ENCODE data around the gene LYRM2. TPM values are rescaled to one million over a fixed set of nuclear protein-coding genes. Genes with fewer than 3 reads are reported as not detected.

The LYRM2 gene
- total and polyA plus RNA-seq, 9 of the 15 experiments (the other 6 are each of a cell fraction or from before 2014, with no cell fraction given): 13.9 to 115 (median 42.9) TPM

DNA sequence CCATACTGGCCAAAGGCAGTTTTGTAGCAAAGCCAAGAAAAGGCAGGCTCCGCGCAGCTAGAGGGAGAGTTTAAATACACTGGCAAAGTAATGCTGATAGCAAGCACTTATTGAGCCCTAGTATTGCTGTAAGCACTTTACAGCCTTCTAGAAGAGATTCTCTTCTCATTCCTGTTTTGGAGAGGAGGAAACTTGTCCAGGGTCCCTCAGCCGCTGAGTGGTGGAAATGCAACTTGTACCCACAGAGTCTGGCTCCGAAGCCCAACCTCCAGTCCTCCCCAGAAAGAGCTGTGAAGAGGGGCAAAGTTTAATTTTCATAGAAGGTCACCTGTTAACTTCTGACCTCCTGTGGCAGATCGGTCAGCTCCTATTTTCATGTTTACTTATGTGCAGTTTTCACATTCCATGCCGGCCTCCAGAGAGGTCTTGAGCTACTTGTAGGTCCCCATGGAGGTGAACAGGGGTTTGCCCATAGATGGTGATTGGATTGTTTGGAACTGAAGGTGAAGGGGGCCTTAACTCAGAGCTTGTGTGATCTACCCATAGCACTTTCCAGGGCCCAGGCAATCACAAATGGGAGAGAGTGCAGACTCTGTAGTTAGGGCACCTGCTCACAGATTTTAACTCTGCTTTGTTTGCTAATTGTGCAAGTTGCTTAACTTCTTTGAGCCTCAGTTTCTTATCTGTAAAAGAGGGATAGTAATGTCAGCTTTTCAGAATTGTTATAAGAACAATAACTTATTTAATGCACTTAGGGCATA, 70.7 kb downstream of the LYRM2 start:
- no peak for FAIRE-seq
- intact Hi-C loops (cut with micrococcal nuclease) (no loop called here), in situ Hi-C loops (cut with MboI) (no loop called here)
- Histone ChIP-seq H2AFZ (ENCODE audit: low read depth, low read length) (no peak overlapping the region), H3K9ac (ENCODE audit: insufficient read depth in 1 of 2, low read depth in 2 of 2, low read length in 2 of 2) (no peak overlapping the region), H4K20me1 (replicated peaks; ENCODE audit: control insufficient read depth, insufficient read depth, low read length) (no peaks in the 10 kb centered on the region), H3K79me2 (ENCODE audit: control insufficient read depth, insufficient read depth, low read length) (no peaks in the 10 kb centered on the region), H3K4me1 (replicated peaks in 1 of 2; ENCODE audit: control insufficient read depth in 2 of 2, insufficient read depth in 2 of 2, low read length in 2 of 2) (no peaks in the 10 kb centered on the region), H3K4me3 (no peak overlapping the region), H3K36me3 (ENCODE audit: control insufficient read depth, insufficient read depth, low read length) (no peaks in the 10 kb centered on the region), H3K27me3 (ENCODE audit: control insufficient read depth in 2 of 2, insufficient read depth in 2 of 2, low read length in 2 of 2) (peaks cover 26% of the 10 kb centered on the region in 2 experiments; a peak in 4 of 5 replicates), H3K9me1 (ENCODE audit: control insufficient read depth, insufficient read depth, low read length) (no peaks in the 10 kb centered on the region), H3K4me2 (ENCODE audit: insufficient read depth, low read length) (no peak overlapping the region), H3K9me3 (replicated peaks; ENCODE audit: control insufficient read depth, insufficient read depth, low read depth, low read length) (no peaks in the 10 kb centered on the region), H3K27ac (ENCODE audit: extremely low read depth, low read depth, low read length) (no peak overlapping the region)
- ChIA-PET POLR2A (interaction anchor here (0.7 kb wide), 1 partner anchor 38 kb away, joined by 3 read pairs; no protein-coding TSS in a partner anchor), CTCF (ENCODE audit: low intra/inter-chr PET ratio) (no interaction called here)
- DNase-seq (ENCODE audit: extremely low read depth in 1 of 4, low spot score in 3 of 4): no peak
- ATAC-seq: no peak
- no TSS peak for BruUV-seq (replicated peaks)
- WGBS (ENCODE audit: insufficient coverage, low coverage, missing lambda C conversion rate): 4% methylated on average over 6 of the region's 6 CpGs
- TF ChIP-seq ZNF696 (CRISPR knock-in tag; conservative IDR thresholded peaks at IDR 0.05) (no peak), SMAD1 (IDR thresholded peaks at IDR 0.05; ENCODE audit: low read depth, low read length, partially characterized antibody) (no peak), ELF2 (CRISPR knock-in tag; IDR thresholded peaks at IDR 0.05) (no peak), TRIM28 (IDR thresholded peaks at IDR 0.05) (no peak), PYGO2 (tag; IDR thresholded peaks at IDR 0.05) (no peak), CSDE1 (IDR thresholded peaks at IDR 0.05) (no peak), SMARCA4 (IDR thresholded peaks at IDR 0.05) (no peak), ZNF3 (CRISPR knock-in tag; IDR thresholded peaks at IDR 0.05) (no peak), TCF7 (IDR thresholded peaks at IDR 0.05; ENCODE audit: borderline replicate concordance) (no peak), ZNF511 (CRISPR knock-in tag; IDR thresholded peaks at IDR 0.05) (no peak), FOXM1 (IDR thresholded peaks at IDR 0.05; ENCODE audit: low read depth) (no peak), FOXM1 (CRISPR knock-in tag; IDR thresholded peaks at IDR 0.05; ENCODE audit: low read depth) (no peak), HSF4 (CRISPR knock-in tag; IDR thresholded peaks at IDR 0.05; ENCODE audit: borderline replicate concordance) (no peak), ZNF277 (CRISPR knock-in tag; IDR thresholded peaks at IDR 0.05; ENCODE audit: borderline replicate concordance) (no peak)
- TF ChIP-seq, protein P1, sequence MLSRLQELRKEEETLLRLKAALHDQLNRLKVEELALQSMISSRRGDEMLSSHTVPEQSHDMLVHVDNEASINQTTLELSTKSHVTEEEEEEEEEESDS (CRISPR knock-in tag; IDR thresholded peaks at IDR 0.05): no peak
- TF ChIP-seq, protein P2, sequence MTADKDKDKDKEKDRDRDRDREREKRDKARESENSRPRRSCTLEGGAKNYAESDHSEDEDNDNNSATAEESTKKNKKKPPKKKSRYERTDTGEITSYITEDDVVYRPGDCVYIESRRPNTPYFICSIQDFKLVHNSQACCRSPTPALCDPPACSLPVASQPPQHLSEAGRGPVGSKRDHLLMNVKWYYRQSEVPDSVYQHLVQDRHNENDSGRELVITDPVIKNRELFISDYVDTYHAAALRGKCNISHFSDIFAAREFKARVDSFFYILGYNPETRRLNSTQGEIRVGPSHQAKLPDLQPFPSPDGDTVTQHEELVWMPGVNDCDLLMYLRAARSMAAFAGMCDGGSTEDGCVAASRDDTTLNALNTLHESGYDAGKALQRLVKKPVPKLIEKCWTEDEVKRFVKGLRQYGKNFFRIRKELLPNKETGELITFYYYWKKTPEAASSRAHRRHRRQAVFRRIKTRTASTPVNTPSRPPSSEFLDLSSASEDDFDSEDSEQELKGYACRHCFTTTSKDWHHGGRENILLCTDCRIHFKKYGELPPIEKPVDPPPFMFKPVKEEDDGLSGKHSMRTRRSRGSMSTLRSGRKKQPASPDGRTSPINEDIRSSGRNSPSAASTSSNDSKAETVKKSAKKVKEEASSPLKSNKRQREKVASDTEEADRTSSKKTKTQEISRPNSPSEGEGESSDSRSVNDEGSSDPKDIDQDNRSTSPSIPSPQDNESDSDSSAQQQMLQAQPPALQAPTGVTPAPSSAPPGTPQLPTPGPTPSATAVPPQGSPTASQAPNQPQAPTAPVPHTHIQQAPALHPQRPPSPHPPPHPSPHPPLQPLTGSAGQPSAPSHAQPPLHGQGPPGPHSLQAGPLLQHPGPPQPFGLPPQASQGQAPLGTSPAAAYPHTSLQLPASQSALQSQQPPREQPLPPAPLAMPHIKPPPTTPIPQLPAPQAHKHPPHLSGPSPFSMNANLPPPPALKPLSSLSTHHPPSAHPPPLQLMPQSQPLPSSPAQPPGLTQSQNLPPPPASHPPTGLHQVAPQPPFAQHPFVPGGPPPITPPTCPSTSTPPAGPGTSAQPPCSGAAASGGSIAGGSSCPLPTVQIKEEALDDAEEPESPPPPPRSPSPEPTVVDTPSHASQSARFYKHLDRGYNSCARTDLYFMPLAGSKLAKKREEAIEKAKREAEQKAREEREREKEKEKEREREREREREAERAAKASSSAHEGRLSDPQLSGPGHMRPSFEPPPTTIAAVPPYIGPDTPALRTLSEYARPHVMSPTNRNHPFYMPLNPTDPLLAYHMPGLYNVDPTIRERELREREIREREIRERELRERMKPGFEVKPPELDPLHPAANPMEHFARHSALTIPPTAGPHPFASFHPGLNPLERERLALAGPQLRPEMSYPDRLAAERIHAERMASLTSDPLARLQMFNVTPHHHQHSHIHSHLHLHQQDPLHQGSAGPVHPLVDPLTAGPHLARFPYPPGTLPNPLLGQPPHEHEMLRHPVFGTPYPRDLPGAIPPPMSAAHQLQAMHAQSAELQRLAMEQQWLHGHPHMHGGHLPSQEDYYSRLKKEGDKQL (CRISPR knock-in tag; IDR thresholded peaks at IDR 0.05; ENCODE audit: borderline replicate concordance): no peak

Data from K562 (cell line).